ENCODE data around the gene BCL2L1. TPM values are rescaled to one million over a fixed set of nuclear protein-coding genes. Genes with fewer than 3 reads are reported as not detected.

BCL2L1 gene
- total and polyA plus RNA-seq, 10 donors: 18.7 to 167 (median 87.6) TPM

DNA sequence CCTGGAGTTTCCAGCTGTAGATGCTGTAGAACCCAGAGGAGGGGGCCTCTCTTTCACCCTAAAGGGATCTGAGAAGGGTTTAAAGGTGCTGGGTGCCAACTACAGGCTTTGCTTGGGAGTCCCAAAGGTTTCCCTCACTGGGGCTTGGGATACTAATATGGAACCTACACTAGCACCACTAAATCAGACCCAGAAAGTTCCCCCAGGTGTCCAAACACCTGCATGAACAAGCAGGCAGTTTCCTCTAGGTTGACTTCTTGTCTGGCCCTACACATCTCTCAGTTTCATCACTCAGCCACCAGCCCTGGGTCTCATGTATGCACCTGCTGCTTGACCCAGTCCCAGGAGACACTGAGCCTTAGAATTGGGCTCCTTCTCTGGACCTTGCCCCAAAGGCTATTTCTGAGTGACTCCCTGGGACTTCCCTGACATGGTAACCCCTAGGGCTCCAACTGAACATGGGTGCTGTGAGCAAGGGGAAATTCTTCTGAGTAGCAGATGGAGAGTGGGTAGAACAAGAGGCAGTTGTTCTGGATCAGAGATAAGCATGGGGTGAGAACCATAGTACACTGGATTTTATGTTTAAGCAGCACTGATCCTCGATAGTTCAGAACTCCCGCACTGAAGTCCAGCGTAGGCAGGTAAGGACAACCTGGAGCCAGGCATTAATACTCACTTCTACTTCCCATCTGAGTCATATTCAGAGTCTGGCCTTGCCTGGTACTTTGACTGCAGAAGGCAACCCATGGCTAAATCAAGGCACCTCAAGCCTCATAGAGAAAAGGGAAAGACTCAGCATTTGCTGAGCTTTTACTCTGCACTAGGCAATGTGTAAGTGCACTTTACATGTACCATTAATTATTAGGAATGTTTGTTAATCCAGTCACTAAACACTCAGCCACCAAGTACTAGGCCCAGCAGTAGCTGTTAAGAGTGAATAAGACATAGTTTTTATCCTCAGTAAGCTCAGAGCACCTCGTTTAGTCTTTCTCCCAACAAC is 16.8 kb downstream of the BCL2L1 start:
- TF ChIP-seq POLR2AphosphoS5 (IDR thresholded peaks at IDR 0.05): peak in 1 of 3 donors; percentile 58
- TF ChIP-seq, protein P1, sequence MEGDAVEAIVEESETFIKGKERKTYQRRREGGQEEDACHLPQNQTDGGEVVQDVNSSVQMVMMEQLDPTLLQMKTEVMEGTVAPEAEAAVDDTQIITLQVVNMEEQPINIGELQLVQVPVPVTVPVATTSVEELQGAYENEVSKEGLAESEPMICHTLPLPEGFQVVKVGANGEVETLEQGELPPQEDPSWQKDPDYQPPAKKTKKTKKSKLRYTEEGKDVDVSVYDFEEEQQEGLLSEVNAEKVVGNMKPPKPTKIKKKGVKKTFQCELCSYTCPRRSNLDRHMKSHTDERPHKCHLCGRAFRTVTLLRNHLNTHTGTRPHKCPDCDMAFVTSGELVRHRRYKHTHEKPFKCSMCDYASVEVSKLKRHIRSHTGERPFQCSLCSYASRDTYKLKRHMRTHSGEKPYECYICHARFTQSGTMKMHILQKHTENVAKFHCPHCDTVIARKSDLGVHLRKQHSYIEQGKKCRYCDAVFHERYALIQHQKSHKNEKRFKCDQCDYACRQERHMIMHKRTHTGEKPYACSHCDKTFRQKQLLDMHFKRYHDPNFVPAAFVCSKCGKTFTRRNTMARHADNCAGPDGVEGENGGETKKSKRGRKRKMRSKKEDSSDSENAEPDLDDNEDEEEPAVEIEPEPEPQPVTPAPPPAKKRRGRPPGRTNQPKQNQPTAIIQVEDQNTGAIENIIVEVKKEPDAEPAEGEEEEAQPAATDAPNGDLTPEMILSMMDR (IDR thresholded peaks at IDR 0.05 in 8 of 11, conservative IDR thresholded peaks at IDR 0.05 in 3 of 11): no peak
- 58 to 77% (median 73%) methylated on average over 4 of the region's 4 CpGs for WGBS, 5 donors

DNA sequence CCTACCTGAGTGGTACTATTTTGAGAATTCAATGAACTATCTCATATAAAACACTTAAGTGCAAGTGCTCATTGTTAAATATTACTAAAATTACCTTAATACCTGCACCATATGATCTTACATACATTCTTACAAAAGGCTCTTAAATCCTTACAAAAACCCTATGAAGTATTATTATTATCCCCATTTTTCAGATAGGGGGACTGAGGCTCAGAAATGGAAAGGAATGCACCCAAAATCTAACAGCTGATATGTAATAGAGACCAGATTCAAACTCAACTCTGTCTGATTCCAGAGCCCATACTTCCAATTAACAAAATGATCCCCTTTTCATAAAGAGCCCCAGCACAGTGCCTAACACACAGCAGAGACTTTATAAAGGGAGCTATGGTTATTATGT is 17.5 kb downstream of the BCL2L1 start:
- Histone ChIP-seq H3K27ac (peak overlapping the region in 4 of 8 donors; percentile 41 to 62 (median 59)), H3K4me1 (peaks cover 10 to 88% (median 60%) of the 10 kb centered on the region in 6 donors), H3K27me3 (replicated peaks in 1 of 7) (no peaks in the 10 kb centered on the region), H3K4me3 (no peak overlapping the region), H3K9me3 (no peaks in the 10 kb centered on the region), H3K36me3 (peaks cover 0 to 90% (median 25%) of the 10 kb centered on the region in 6 donors)
- no peak for DNase-seq
- intact Hi-C loops (cut with DNase I; ENCODE audit: low total_unique reads): no loop called here
- TF ChIP-seq, protein P1 (IDR thresholded peaks at IDR 0.05 in 8 of 11, conservative IDR thresholded peaks at IDR 0.05 in 3 of 11): no peak

More for the DNA sequence above, 16.8 kb downstream of the BCL2L1 start:
- H3K4me3 ChIP-seq: peak overlapping the region in 1 of 8 donors; percentile 3
- no peaks in the 10 kb centered on the region for H3K9me3 ChIP-seq
- H3K36me3 ChIP-seq: peaks cover 0 to 94% (median 25%) of the 10 kb centered on the region in 6 donors
- peaks cover 9 to 88% (median 60%) of the 10 kb centered on the region in 6 donors for H3K4me1 ChIP-seq
- intact Hi-C loops (cut with DNase I; ENCODE audit: low total_unique reads): no loop called here
- H3K27me3 ChIP-seq (replicated peaks in 1 of 7): no peaks in the 10 kb centered on the region
- peak; percentile 42 for DNase-seq
- peak overlapping the region in 7 of 8 donors; percentile 11 to 62 (median 58) for H3K27ac ChIP-seq

DNA sequence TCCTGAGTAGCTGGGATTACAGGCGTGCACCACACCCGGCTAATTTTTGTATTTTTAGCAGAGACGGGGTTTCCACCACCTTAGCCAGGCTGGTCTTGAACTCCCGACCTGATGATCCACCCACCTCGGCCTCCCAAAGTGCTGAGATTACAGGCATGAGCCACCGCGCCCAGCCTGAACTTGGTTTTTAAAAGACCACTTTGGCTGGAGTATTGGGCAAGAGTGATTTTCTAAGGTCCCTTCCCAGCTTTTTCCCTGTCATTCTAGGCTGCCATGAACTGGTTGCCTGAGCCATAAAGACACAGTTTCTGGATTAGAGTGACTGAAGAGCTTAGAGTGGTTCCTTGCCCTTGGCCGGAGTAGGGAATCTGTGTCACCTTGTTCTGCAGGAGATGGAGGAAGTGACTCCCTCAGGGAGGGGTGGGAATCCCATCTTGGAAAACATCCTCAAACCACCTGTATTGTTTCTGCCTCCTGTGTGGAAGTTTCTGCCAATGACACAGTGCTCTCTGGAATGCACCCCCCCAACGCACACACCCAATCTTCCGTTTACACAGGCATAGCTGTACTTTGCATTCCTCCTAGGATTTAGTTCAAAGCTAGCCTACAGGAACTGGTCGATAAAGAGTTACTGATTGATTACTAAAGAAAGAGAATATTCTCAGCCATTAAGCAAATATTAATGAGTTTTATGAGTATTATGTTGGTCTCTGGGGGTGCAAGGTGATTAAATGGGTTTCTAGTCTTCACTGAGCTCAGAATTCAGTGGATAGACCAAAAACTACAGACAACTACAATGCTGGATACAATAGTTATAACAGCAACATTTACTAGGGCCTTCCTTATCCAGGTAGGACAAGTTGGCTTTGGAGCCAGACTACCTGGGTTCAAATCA is 18.2 kb downstream of the BCL2L1 start:
- Histone ChIP-seq H3K4me1 (peaks cover 17 to 88% (median 63%) of the 10 kb centered on the region in 6 donors), H3K36me3 (peaks cover 0 to 85% (median 25%) of the 10 kb centered on the region in 6 donors), H3K27ac (peak overlapping the region in 2 of 8 donors; percentile 58 to 62), H3K4me3 (no peak overlapping the region), H3K27me3 (replicated peaks in 1 of 7) (no peaks in the 10 kb centered on the region), H3K9me3 (no peaks in the 10 kb centered on the region)
- DNase-seq: no peak
- WGBS, 5 donors: 79 to 91% (median 83%) methylated on average over 11 of the region's 11 CpGs
- intact Hi-C loops (cut with DNase I; ENCODE audit: low total_unique reads): no loop called here
- TF ChIP-seq, protein P1 (IDR thresholded peaks at IDR 0.05 in 8 of 11, conservative IDR thresholded peaks at IDR 0.05 in 3 of 11): no peak
- TF ChIP-seq POLR2A (IDR thresholded peaks at IDR 0.05) (no peak), POLR2AphosphoS5 (IDR thresholded peaks at IDR 0.05) (no peak)
